T-helper 17 cell (primary cell): ENCODE measurements around the gene ZP1. TPM values are rescaled to one million over a fixed set of nuclear protein-coding genes. Genes with fewer than 3 reads are reported as not detected.

Experiments used
- ATAC-seq: fragments of 150-1000 bp; cut with Tn5 transposase; 2 replicates; pipeline ENCODE4 v1.10.0; 2021; ENCODE audit warnings: mild to moderate bottlenecking, moderate library complexity
- DNase-seq, 3 donors: peaks; one replicate each; pipeline versions ENCODE4 v3.0.0 to v3.0.0-alpha.2; 2020 to 2021
- H3K9me3 ChIP-seq: one replicate; pipeline ENCODE4 v1.7.0; 2013; ENCODE audit warnings: low read length, mild to moderate bottlenecking; ENCODE audit not compliant: control insufficient read depth, poor library complexity, severe bottlenecking
- H3K27ac Mint-ChIP-seq: one replicate; pipeline ENCODE4 v1.8.0; 2022; ENCODE audit warnings: mild to moderate bottlenecking, moderate library complexity, mixed read lengths
- H3K27me3 Mint-ChIP-seq: one replicate; pipeline ENCODE4 v1.8.0; 2022; ENCODE audit warnings: mixed read lengths
- H3K36me3 Mint-ChIP-seq: one replicate; pipeline ENCODE4 v1.8.0; 2022; ENCODE audit warnings: low read depth, mixed read lengths
- H3K4me1 Mint-ChIP-seq: one replicate; pipeline ENCODE4 v1.8.0; 2022; ENCODE audit warnings: mild to moderate bottlenecking, mixed read lengths
- H3K4me3 Mint-ChIP-seq: one replicate; pipeline ENCODE4 v1.8.0; 2022; ENCODE audit warnings: mild to moderate bottlenecking, moderate library complexity, mixed read lengths
- total RNA-seq, 4 donors: library from RNA in 2 of 4; stranded (reverse) in 2 of 4; gene quantifications; one replicate each; pipeline ENCODE4 v1.2.3 and lab custom pipeline; 2022 to 2026

The ZP1 gene
- total RNA-seq, 2 donors from 2014 or later, result not detected

DNA sequence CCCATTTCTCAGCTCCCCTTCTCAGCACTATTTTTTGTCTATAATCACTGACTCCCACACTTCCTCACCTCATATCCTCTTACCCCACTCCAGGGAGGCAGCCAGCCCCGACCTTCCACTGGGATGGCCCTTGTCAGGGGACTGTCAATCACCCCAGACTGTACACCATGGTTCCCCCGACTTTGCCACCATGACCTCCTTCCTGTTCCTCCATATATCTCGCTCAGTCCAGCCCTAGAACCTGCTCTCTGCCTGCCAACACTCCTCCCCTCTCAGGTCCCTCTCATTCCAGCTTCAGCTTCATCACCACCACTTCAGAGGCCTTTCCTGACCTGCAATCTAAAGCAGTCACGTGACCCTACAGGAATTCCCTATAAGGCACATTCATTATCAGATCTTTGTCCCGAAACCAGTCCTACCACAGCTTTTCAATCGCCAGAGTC, 22.5 kb downstream of the ZP1 start:
- Mint-ChIP-seq H3K4me1 (peaks cover 12% of the 10 kb centered on the region), H3K27me3 (no peaks in the 10 kb centered on the region), H3K4me3 (peak overlapping the region; percentile 78), H3K36me3 (peaks cover 6% of the 10 kb centered on the region), H3K27ac (peak overlapping the region; percentile 67)
- H3K9me3 ChIP-seq, result no peaks in the 10 kb centered on the region
- ATAC-seq (no peak), DNase-seq (no peak)

DNA sequence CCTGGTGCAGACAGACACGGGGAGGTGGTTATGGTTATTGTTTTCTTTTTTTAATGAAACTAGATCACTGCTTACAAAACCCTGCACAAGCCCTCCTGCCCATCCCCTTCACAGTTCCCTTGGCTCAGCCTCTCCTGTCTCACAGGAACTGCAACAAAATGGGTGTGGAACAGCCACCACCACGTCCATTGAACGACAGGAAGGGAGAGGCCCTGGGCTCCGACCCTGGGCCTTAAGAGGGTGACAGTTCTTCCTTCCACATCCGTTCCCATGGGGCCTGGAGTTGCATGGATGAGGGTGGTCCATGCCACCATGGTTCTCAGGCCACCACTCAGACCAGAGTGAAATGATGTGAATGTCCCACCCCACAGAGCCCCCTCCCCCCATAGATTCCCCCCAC, 23.4 kb downstream of the ZP1 start:
- H3K27me3 Mint-ChIP-seq, result no peaks in the 10 kb centered on the region
- DNase-seq (no peak), ATAC-seq (no peak)
- no peaks in the 10 kb centered on the region for H3K9me3 ChIP-seq
- H3K27ac Mint-ChIP-seq, result no peak overlapping the region
- peaks cover 12% of the 10 kb centered on the region for H3K4me1 Mint-ChIP-seq
- no peak overlapping the region for H3K4me3 Mint-ChIP-seq
- H3K36me3 Mint-ChIP-seq, result peaks cover 9% of the 10 kb centered on the region

DNA sequence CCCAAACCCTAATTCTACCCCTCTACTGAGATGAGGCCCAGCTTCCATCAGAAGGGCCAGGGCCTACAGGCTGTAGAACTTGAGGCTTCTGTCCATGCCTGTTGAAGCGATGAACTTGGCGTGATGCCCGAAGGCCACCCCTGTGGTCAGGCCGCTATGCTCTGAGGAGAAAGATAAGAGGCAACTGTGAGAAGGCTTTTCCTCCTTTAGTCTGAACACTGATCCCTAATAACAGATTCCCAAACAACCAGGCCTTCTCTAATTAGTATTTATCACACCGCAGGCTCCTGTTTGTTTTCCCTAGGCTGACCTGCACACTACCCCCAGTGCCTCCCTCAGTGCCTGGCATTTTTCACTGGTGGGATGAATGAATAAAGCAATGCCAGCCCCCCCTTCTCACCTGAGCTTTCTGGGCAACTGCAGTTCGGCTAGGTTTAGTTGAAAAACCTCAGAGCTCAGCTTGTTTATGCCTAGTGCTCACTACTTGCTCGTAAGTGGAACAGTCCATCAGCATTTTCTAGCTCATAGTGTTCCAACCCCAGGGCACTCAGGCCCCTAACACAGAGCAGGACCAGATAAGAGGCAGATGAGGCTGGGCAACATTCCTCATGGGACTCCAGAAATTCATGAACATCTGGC, 23.9 kb downstream of the ZP1 start:
- no peak for ATAC-seq
- no peak overlapping the region for H3K27ac Mint-ChIP-seq
- no peaks in the 10 kb centered on the region for H3K27me3 Mint-ChIP-seq

DNA sequence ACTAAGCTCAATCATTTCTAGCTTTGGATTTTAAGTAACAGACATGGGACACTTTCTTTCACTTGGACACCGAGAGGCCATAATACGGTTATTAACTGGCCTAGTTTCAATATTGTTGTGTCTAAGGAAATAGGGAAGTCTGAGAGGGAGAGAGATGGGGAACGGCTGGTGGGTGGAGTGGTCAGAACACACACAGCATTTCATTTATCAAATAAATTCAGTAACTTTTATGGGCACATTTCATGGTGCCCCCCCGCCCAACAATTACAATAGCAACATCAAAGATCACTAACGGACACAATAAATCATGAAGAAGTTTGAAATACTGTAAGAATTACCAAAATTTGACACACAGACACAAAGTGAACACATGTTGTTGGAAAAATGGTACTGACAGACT, 28.3 kb downstream of the ZP1 start:
- no peaks in the 10 kb centered on the region for H3K27me3 Mint-ChIP-seq
- H3K27ac Mint-ChIP-seq, result no peak overlapping the region

More for the DNA sequence above, 23.9 kb downstream of the ZP1 start:
- H3K9me3 ChIP-seq, result no peaks in the 10 kb centered on the region
- H3K4me1 Mint-ChIP-seq, result peaks cover 11% of the 10 kb centered on the region
- H3K36me3 Mint-ChIP-seq, result peaks cover 9% of the 10 kb centered on the region
- no peak overlapping the region for H3K4me3 Mint-ChIP-seq
- no peak for DNase-seq

DNA sequence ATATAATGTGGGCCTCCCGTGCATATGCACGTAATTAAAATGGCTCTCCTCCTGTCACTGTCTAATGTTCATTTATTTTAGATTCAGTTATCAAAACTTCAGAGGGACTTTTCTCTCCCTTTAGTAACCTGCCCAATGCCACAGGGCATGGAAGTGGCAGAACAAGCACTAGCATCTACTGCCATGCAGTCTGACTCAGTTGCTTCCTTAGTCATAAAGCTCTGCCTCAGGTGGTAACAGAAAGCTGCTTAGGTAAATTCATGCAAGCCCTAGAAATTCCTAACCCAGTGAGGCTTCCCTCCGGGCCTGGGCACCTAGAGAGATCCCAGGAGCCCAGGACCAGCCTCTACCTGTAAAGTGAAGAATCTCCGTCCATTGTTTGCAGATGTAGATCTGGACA, 30.2 kb downstream of the ZP1 start:
- Mint-ChIP-seq H3K27me3 (no peaks in the 10 kb centered on the region), H3K27ac (peak overlapping the region; percentile 60), H3K4me1 (peaks cover 8% of the 10 kb centered on the region), H3K36me3 (peaks cover 12% of the 10 kb centered on the region), H3K4me3 (no peak overlapping the region)
- no peak for DNase-seq
- ATAC-seq, result no peak
- H3K9me3 ChIP-seq, result no peaks in the 10 kb centered on the region

More for the DNA sequence above, 28.3 kb downstream of the ZP1 start:
- H3K9me3 ChIP-seq, result no peaks in the 10 kb centered on the region
- Mint-ChIP-seq H3K4me3 (no peak overlapping the region), H3K4me1 (peaks cover 8% of the 10 kb centered on the region), H3K36me3 (peaks cover 12% of the 10 kb centered on the region)
- DNase-seq (no peak), ATAC-seq (no peak)

DNA sequence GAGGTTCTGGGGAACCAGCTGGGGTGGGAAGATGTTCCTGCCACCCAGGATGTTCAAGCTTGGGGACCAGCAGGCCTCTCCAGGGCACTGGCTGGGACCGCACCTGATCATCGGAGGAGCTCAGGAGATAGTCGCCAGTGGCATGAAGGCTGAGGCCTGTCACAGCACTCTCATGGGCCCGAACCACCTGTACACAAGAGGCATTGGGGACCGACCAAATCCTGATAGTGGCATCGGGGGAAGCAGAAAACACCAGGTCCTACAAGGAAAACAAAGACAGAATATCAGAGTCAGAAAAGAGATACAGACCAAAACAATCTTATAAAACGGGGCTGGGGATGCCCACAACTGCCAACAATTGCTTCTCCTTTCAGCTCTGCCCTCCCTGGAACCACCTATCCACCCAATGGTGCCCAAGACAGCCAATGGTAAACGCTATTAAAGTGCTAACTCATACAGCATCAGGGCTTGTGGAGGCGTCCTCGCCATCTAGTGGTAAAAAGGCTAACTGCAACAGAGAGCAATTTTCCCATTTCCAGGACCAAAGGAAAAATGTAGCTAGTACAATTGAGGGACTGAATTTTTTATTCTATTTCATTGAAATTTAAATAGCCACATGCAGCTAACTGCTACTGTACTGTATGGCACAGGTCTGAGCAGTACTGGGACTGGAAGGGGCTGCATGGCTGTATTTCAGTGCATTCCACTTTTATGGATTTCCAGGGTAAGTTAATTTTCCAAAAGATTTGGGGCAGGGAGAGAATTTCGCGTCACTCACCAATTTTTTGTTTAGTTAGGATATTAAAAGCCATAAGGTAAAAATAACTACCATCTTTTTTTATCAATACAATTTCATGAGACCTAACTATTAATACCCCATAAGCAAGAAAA, 31.9 kb downstream of the ZP1 start:
- Mint-ChIP-seq H3K36me3 (peaks cover 12% of the 10 kb centered on the region), H3K4me1 (peaks cover 12% of the 10 kb centered on the region), H3K4me3 (no peak overlapping the region), H3K27ac (no peak overlapping the region), H3K27me3 (no peaks in the 10 kb centered on the region)
- H3K9me3 ChIP-seq, result no peaks in the 10 kb centered on the region
- peak; percentile 84 for ATAC-seq
- DNase-seq, result no peak

DNA sequence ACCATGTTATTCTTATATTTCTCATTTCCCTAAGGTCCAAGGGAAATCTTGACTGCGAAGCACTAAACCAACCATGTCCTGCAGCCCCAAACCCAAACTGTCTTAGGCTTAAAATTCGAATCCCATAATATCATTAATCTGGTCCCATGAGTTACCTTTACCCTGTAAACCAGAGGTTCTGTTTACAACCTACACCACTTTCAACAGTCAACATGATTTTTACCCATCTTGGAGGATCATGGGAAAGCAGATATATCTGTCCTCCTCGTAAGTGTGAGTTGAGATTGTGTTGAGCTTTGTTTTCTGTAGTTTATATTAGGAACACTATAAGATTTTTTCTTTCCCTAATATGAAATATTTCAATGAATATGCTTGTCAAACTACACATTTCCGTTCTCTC, 32.6 kb downstream of the ZP1 start:
- peaks cover 13% of the 10 kb centered on the region for H3K4me1 Mint-ChIP-seq
- H3K36me3 Mint-ChIP-seq, result peaks cover 11% of the 10 kb centered on the region
- no peak overlapping the region for H3K27ac Mint-ChIP-seq

DNA sequence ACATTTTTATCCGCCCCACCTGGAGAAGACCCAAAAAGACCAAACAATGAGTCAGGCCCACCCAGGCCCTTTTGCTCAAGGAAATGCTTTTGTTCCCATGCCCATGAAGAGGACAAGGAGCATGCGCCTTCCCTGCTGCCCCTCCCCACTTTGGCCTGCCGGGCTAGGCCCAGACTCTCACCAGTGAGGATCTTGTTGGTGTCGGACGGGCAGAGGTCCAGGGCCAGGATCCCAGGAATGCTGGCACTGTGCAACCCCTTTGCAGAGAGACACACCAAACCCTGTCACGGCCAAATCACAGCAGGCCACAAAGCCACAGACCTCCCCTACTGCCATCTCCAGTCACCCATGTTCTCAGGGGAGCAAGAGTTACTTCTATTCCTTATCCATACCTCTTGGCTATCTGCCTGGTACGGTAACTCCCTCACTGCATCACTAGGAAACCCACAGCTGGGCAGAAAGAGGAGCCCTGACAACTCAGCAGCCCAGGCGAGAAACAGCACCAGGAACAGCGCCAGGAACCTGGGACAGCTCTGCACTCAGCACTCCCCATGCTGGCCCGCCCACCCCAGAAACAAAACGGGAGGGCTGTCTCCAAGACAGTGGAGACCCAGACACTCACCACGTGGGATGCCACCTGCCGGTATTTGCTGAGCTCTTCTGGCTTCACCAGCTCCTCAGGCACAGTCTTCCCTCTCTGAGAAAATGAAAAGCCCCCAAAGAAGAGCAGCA, 33.5 kb downstream of the ZP1 start:
- Mint-ChIP-seq H3K27ac (no peak overlapping the region), H3K27me3 (no peaks in the 10 kb centered on the region), H3K4me1 (peaks cover 20% of the 10 kb centered on the region), H3K4me3 (no peak overlapping the region), H3K36me3 (peaks cover 8% of the 10 kb centered on the region)
- ATAC-seq, result no peak
- no peak for DNase-seq
- no peaks in the 10 kb centered on the region for H3K9me3 ChIP-seq

More for the DNA sequence above, 32.6 kb downstream of the ZP1 start:
- ATAC-seq (no peak), DNase-seq (no peak)
- no peaks in the 10 kb centered on the region for H3K9me3 ChIP-seq
- H3K4me3 Mint-ChIP-seq, result no peak overlapping the region
- no peaks in the 10 kb centered on the region for H3K27me3 Mint-ChIP-seq

DNA sequence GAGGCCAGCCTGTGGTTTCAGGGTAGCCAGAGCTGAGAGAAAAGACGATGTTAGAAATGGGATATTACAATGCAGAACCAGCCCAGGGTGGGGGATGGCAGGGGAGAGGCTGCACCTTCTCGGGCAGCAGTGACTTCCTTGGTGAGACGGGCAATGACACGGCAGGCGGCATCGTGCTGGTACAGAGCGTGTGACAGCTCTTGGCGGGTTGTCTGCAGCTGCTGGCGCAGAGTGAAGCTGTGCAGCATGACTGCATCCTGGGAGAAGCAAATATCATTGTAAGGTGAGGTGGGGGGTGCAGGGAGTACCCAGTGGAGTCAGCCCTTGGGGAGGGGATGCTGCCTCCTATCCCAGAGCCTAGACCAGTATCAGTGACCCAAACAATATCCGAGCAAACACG, 35.3 kb downstream of the ZP1 start:
- DNase-seq (no peak), ATAC-seq (no peak)
- no peak overlapping the region for H3K4me3 Mint-ChIP-seq
- H3K36me3 Mint-ChIP-seq, result peaks cover 5% of the 10 kb centered on the region
- H3K27me3 Mint-ChIP-seq, result no peaks in the 10 kb centered on the region
- no peaks in the 10 kb centered on the region for H3K9me3 ChIP-seq
- peak overlapping the region; percentile 45 for H3K27ac Mint-ChIP-seq
- H3K4me1 Mint-ChIP-seq, result peaks cover 25% of the 10 kb centered on the region

DNA sequence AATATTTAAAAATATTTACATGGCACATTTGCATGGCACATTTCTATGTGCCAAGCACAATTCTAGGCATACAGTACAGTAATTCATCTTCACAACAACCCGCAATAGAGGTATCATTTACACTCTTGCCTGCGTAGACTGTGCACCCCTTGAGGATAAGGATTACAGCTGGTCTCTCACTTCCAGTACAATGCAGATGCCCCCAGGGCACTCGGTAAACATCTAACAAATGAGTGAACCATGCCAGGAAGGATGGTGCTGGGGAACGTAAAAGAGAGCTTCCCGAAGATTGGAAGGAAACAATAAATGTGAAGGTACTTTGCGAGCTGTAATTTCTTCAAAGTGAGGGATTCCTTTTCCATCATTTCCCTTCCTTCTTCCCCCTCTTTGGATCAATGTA, 37.7 kb downstream of the ZP1 start:
- H3K9me3 ChIP-seq, result no peaks in the 10 kb centered on the region
- H3K27ac Mint-ChIP-seq, result peak overlapping the region; percentile 96
- H3K4me3 Mint-ChIP-seq, result peak overlapping the region; percentile 96
- no peaks in the 10 kb centered on the region for H3K27me3 Mint-ChIP-seq
- DNase-seq (no peak), ATAC-seq (no peak)
- H3K4me1 Mint-ChIP-seq, result peaks cover 23% of the 10 kb centered on the region
- H3K36me3 Mint-ChIP-seq, result no peaks in the 10 kb centered on the region

DNA sequence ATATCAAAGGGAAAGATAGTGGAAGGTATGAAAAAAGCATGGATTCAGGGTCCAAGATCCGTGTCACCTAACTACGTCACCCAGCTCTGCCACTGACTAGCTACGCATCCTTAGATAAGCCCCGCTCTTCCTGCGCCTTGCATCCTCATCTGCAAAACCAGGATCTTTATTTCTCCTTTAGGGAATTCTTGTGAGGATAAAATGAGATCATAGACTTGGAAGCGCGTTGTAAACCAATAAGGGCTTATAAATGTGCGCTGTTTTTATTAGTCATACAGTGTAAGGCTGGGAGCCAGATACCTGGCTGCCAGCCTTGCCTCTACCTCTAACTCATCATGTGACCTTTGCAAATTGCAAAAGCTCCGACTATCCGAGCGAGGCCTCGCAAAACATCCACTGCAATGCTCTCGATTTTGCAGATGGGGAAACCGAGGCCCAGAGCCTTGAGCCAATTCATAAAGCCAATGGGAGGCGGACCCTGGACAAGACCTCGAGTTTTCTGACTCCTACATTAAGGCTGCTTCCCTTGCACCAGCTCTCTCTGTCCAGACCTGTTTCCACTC, 38.3 kb downstream of the ZP1 start:
- ATAC-seq, result peak; percentile 18

DNA sequence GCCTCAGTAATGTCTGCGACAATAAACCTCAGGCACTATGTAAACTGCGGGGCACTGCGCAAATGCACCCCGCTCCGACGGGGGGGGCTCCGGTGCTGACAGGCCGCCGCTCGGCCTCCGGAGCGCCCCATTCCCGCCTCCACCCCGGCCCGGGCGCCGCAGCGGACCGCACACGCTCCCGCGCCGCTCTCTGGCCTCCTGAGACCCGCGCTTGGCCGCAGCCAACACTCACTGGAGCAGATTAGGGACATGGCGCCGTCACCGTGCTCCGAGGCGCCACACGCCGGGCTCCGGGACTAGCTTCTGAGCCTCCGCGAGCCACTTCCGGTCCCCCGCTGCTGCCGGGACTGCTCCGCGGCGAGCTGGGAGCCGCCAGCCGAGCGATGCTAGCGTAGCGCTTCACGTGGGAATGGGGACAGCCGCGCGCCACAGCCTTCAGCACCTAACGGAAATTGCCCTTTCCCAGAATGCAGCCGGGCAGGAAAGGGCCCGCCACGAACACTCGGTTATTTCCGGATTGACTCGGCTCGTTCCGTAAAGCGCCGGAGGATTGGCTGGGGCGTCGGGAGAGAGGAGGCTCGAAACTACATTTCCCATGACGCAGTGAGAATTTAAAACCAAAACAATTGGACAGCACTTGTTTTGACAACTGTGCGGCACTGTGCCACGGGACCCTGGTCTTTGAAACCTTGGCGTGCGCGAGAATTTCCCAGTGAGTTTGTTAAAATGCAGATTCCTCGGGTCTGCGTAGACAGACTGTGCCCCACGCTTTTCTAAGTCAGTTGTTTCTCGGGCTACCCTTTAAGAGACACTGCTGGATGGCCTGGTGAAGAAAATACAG, 39.0 kb downstream of the ZP1 start, which contains the start of gene PRPF19:
Gene PRPF19 (minus strand): TSS at position 454 of the 841 bp plus-strand sequence. CDS start 203 bp downstream, at position 251.
- peak; percentile 93 for ATAC-seq
- H3K27ac Mint-ChIP-seq, result peak within 1 kb of the TSS; percentile 96
- peak; percentile 92 to 100 (median 97) for DNase-seq
- H3K4me1 Mint-ChIP-seq, result peaks cover 23% of the 10 kb centered on the region
- no peaks in the 10 kb centered on the region for H3K9me3 ChIP-seq
- H3K36me3 Mint-ChIP-seq, result no peaks in the 10 kb centered on the region
- no peaks in the 10 kb centered on the region for H3K27me3 Mint-ChIP-seq
- H3K4me3 Mint-ChIP-seq, result peak within 1 kb of the TSS; percentile 96

More for the DNA sequence above, 38.3 kb downstream of the ZP1 start:
- peaks cover 23% of the 10 kb centered on the region for H3K4me1 Mint-ChIP-seq
- peak overlapping the region; percentile 96 for H3K27ac Mint-ChIP-seq
- no peak for DNase-seq
- H3K4me3 Mint-ChIP-seq, result peak overlapping the region; percentile 96
- H3K27me3 Mint-ChIP-seq, result no peaks in the 10 kb centered on the region
- H3K36me3 Mint-ChIP-seq, result no peaks in the 10 kb centered on the region
- H3K9me3 ChIP-seq, result no peaks in the 10 kb centered on the region
